Testis (tissue), 3 donors: ENCODE measurements around the gene PTPRU. TPM values are rescaled to one million over a fixed set of nuclear protein-coding genes. Genes with fewer than 3 reads are reported as not detected.

ENCODE experiments used
- DNase-seq: peaks from one replicate; pipeline ENCODE4 v3.0.0-alpha.2; 2019
- H3K27ac ChIP-seq, 2 donors: fragments of 200-600 bp; sonication (generic); one replicate each; pipeline ENCODE4 v1.5.1; 2019
- H3K27me3 ChIP-seq: fragments of 200-600 bp; sonication (generic); one replicate; pipeline ENCODE4 v1.5.1; 2019
- H3K36me3 ChIP-seq: fragments of 200-600 bp; sonication (generic); one replicate; pipeline ENCODE4 v1.5.1; 2017; ENCODE audit warnings: low read depth; ENCODE audit errors: missing control alignments
- H3K4me1 ChIP-seq: fragments of 200-600 bp; sonication (generic); one replicate; pipeline ENCODE4 v1.5.1; 2019
- H3K4me3 ChIP-seq, 2 donors: fragments of 200-600 bp; sonication (generic); one replicate each; pipeline ENCODE4 v1.5.1; 2017 to 2019
- H3K9me3 ChIP-seq: fragments of 200-600 bp; sonication (generic); one replicate; pipeline ENCODE4 v1.5.1; 2017
- POLR2A ChIP-seq: fragments of 450-650 bp; IDR thresholded peaks from one replicate; pipeline ENCODE4 v1.6.1; 2017; ENCODE audit warnings: antibody characterized with exemption, mild to moderate bottlenecking, moderate library complexity
- WGBS, 2 donors: methylation state at CpG; one replicate each; pipeline ENCODE4 v1.1.5; 2018; 5-methylcytosine and 5-hydroxymethylcytosine counted together
- intact Hi-C: fragments of 100-400 bp; cut with DNase I; formaldehyde crosslinking; loops from one replicate; pipeline ENCODE4 v1.15.1; 2023; ENCODE audit warnings: low total_unique reads
- polyA plus RNA-seq: library from polyadenylated mRNA; stranded (reverse); fragments of 350-450 nt; fragmentation: Illumina TruSeq; extraction: RNeasy Lipid Tissue Mini Kit (QIAGEN cat#74804); gene quantifications from one replicate; pipeline ENCODE4 v1.2.3, GENCODE V29; 2014; ENCODE audit warnings: low read depth, low replicate concordance; ENCODE audit not compliant: insufficient read depth
- total RNA-seq, 2 donors: library from RNA; depleted of rRNA; stranded (reverse); fragments of >200 nt; gene quantifications; one replicate each; pipeline ENCODE4 v1.2.3, GENCODE V29; 2016
- TF ChIP-seq, protein P1 (sequence below), 3 experiments: fragments of 450-650 bp in 2 of 3; fragments of 200-600 bp in 1 of 3; sonication (generic) in 1 of 3; IDR thresholded peaks; one replicate each; pipeline ENCODE4 v1.5.1; 2016 to 2019; ENCODE audit warnings: antibody characterized with exemption in 3 of 3, mild to moderate bottlenecking in 2 of 3, moderate library complexity in 1 of 3

PTPRU gene
- total and polyA plus RNA-seq, 3 donors from 2014 or later = 13.3 to 39.1 (median 21.7) TPM

GRCh38 chr1:29245876-29246275 is 9.6 kb downstream of the PTPRU start:
- H3K27me3 ChIP-seq = no peaks in the 10 kb centered on the region
- 87 to 90% methylated on average over 5 of the region's 5 CpGs for WGBS, 2 donors
- no peak overlapping the region for H3K4me3 ChIP-seq
- no peaks in the 10 kb centered on the region for H3K4me1 ChIP-seq
- H3K9me3 ChIP-seq = no peaks in the 10 kb centered on the region
- intact Hi-C loops = no loop called here
- no peak overlapping the region for H3K27ac ChIP-seq
- no peak for TF ChIP-seq POLR2A
- TF ChIP-seq, protein P1, sequence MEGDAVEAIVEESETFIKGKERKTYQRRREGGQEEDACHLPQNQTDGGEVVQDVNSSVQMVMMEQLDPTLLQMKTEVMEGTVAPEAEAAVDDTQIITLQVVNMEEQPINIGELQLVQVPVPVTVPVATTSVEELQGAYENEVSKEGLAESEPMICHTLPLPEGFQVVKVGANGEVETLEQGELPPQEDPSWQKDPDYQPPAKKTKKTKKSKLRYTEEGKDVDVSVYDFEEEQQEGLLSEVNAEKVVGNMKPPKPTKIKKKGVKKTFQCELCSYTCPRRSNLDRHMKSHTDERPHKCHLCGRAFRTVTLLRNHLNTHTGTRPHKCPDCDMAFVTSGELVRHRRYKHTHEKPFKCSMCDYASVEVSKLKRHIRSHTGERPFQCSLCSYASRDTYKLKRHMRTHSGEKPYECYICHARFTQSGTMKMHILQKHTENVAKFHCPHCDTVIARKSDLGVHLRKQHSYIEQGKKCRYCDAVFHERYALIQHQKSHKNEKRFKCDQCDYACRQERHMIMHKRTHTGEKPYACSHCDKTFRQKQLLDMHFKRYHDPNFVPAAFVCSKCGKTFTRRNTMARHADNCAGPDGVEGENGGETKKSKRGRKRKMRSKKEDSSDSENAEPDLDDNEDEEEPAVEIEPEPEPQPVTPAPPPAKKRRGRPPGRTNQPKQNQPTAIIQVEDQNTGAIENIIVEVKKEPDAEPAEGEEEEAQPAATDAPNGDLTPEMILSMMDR (IDR thresholded peaks at IDR 0.05) = peak in 1 of 3 experiments; percentile 14
- H3K36me3 ChIP-seq = no peaks in the 10 kb centered on the region
- DNase-seq = peak; percentile 28

- 73% methylated on average over 3 of the region's 3 CpGs; no CpG with 5 or more reads in 1 of the 2 donors for WGBS, 2 donors
- H3K36me3 ChIP-seq = no peaks in the 10 kb centered on the region
- no peaks in the 10 kb centered on the region for H3K4me1 ChIP-seq
- TF ChIP-seq, protein P1 (IDR thresholded peaks at IDR 0.05) = no peak
- TF ChIP-seq POLR2A = no peak
- H3K27ac ChIP-seq = no peak overlapping the region
- H3K27me3 ChIP-seq = no peaks in the 10 kb centered on the region
- H3K4me3 ChIP-seq = no peak overlapping the region
- no peak for DNase-seq
- intact Hi-C loops = no loop called here
- no peaks in the 10 kb centered on the region for H3K9me3 ChIP-seq
Measured at GRCh38 chr1:29247044-29247443, 10.7 kb downstream of the PTPRU start.

DNA sequence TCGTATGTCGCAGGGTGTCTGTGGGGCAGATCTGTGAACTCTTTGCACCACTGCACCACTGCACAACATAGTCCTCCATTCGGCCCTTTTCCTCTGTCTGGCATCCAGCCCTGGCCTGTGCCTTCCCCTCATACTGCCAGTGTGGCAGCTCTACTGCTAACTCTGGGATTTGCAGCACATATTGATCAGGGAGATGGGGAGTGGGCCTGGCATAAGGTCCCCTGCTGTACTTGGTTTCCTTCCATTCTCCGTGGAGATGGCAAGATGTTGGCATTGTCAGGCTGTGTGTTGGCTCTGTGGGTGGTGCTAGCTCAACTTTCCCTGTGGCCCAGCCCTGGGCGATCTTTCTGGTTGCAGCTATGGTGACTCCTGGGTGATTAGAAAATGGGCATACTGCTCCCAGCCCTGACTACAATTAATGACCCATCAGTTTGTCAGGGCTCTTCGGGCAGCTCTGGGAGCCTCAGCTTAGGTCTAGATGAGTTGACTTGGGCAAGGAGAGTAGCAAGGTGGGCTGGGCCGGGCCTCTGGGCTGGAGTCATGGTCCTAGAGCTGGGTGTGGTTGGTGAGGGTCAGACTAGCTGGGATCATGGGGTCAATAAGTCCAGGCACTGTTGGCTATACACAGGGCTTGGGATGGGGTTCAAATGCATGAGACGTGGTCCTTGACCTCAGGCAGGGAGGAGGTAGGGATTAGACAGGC is 11.4 kb downstream of the PTPRU start:
- WGBS, 2 donors = 91 to 96% methylated on average over 8 of the region's 8 CpGs
- Histone ChIP-seq H3K4me1 (no peaks in the 10 kb centered on the region), H3K27me3 (no peaks in the 10 kb centered on the region), H3K36me3 (no peaks in the 10 kb centered on the region), H3K27ac (no peak overlapping the region), H3K4me3 (no peak overlapping the region), H3K9me3 (no peaks in the 10 kb centered on the region)
- no peak for DNase-seq
- TF ChIP-seq POLR2A = no peak
- intact Hi-C loops = no loop called here

- Histone ChIP-seq H3K4me3 (no peak overlapping the region), H3K27me3 (no peaks in the 10 kb centered on the region), H3K4me1 (no peaks in the 10 kb centered on the region), H3K36me3 (no peaks in the 10 kb centered on the region), H3K27ac (no peak overlapping the region), H3K9me3 (no peaks in the 10 kb centered on the region)
- intact Hi-C loops = no loop called here
- DNase-seq = no peak
- TF ChIP-seq, protein P1 (IDR thresholded peaks at IDR 0.05) = no peak
- no peak for TF ChIP-seq POLR2A
- 78 to 91% methylated on average over 2 of the region's 2 CpGs for WGBS, 2 donors
Measured at GRCh38 chr1:29248409-29248808, 12.1 kb downstream of the PTPRU start.

- TF ChIP-seq POLR2A = no peak
- TF ChIP-seq, protein P1 (IDR thresholded peaks at IDR 0.05) = no peak
- Histone ChIP-seq H3K4me3 (no peak overlapping the region), H3K27me3 (no peaks in the 10 kb centered on the region), H3K4me1 (no peaks in the 10 kb centered on the region), H3K27ac (no peak overlapping the region), H3K36me3 (no peaks in the 10 kb centered on the region), H3K9me3 (no peaks in the 10 kb centered on the region)
- 81 to 83% methylated on average over 4 to 8 of the region's 8 CpGs for WGBS, 2 donors
- intact Hi-C loops = no loop called here
- no peak for DNase-seq
Measured at GRCh38 chr1:29249170-29249691, 12.9 kb downstream of the PTPRU start.
